HFFc6 (cell line): ENCODE measurements around the gene NCAPH2. TPM values are rescaled to one million over a fixed set of nuclear protein-coding genes. Genes with fewer than 3 reads are reported as not detected.
A peak's percentile ranks its signal among the peaks of the same experiment; 100 is the strongest.

Experiments used
- DNase-seq: peaks from one replicate; pipeline ENCODE4 v3.0.0-alpha.2; 2018
- H3K27ac Mint-ChIP-seq: 2 replicates; pipeline ENCODE4 v1.8.0; 2020; ENCODE audit warnings: mild to moderate bottlenecking, mixed read lengths
- H3K27me3 Mint-ChIP-seq: 2 replicates; pipeline ENCODE4 v1.8.0; 2021; ENCODE audit warnings: mild to moderate bottlenecking, moderate library complexity, mixed read lengths; ENCODE audit not compliant: insufficient read depth
- H3K36me3 Mint-ChIP-seq: 2 replicates; pipeline ENCODE4 v1.8.0; 2021; ENCODE audit warnings: low read depth, mixed read lengths
- H3K4me1 Mint-ChIP-seq: 2 replicates; pipeline ENCODE4 v1.8.0; 2020; ENCODE audit warnings: low read depth, mixed read lengths
- H3K4me3 Mint-ChIP-seq: 2 replicates; pipeline ENCODE4 v1.8.0; 2020; ENCODE audit warnings: mild to moderate bottlenecking, moderate library complexity, mixed read lengths
- H3K9me3 Mint-ChIP-seq: 2 replicates; pipeline ENCODE4 v1.8.0; 2020; ENCODE audit warnings: mild to moderate bottlenecking, mixed read lengths
- total RNA-seq, 6 experiments: library from RNA; stranded (reverse); fragmentation: NEBNext Ultra II Directional; extraction: Animal tissue kit (Norgen Biotek cat#: 25700); gene quantifications; 2 replicates in 1 of 6; 3 replicates in 5 of 6; pipeline ENCODE4 v1.2.3, GENCODE V29; 2021
- TF ChIP-seq, protein P1 (sequence below): fragments of 200-600 bp; sonication (generic); IDR thresholded peaks from 2 replicates; pipeline ENCODE4 v1.5.0; 2021; ENCODE audit warnings: antibody characterized with exemption, mild to moderate bottlenecking

The NCAPH2 gene
- total RNA-seq, 6 experiments from 2014 or later, result 31.7 to 54.1 (median 50.0) TPM

- H3K4me1 Mint-ChIP-seq, result peaks cover 13% of the 10 kb centered on the region
- H3K36me3 Mint-ChIP-seq, result no peaks in the 10 kb centered on the region
- DNase-seq, result no peak
- H3K27me3 Mint-ChIP-seq, result peaks cover 6% of the 10 kb centered on the region
- H3K9me3 Mint-ChIP-seq, result no peaks in the 10 kb centered on the region
- no peak overlapping the region for H3K4me3 Mint-ChIP-seq
- H3K27ac Mint-ChIP-seq, result no peak overlapping the region
- TF ChIP-seq, protein P1, sequence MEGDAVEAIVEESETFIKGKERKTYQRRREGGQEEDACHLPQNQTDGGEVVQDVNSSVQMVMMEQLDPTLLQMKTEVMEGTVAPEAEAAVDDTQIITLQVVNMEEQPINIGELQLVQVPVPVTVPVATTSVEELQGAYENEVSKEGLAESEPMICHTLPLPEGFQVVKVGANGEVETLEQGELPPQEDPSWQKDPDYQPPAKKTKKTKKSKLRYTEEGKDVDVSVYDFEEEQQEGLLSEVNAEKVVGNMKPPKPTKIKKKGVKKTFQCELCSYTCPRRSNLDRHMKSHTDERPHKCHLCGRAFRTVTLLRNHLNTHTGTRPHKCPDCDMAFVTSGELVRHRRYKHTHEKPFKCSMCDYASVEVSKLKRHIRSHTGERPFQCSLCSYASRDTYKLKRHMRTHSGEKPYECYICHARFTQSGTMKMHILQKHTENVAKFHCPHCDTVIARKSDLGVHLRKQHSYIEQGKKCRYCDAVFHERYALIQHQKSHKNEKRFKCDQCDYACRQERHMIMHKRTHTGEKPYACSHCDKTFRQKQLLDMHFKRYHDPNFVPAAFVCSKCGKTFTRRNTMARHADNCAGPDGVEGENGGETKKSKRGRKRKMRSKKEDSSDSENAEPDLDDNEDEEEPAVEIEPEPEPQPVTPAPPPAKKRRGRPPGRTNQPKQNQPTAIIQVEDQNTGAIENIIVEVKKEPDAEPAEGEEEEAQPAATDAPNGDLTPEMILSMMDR, result no peak
Measured at GRCh38 chr22:50490531-50491308, 17.3 kb upstream of the NCAPH2 start.

GRCh38 chr22:50497093-50497492 is 10.9 kb upstream of the NCAPH2 start:
- no peak for DNase-seq
- no peak overlapping the region for H3K4me3 Mint-ChIP-seq
- peaks cover 8% of the 10 kb centered on the region for H3K27me3 Mint-ChIP-seq
- TF ChIP-seq, protein P1, result no peak
- peaks cover 6% of the 10 kb centered on the region; the same call in 1 of the 2 replicates for H3K4me1 Mint-ChIP-seq
- H3K27ac Mint-ChIP-seq, result no peak overlapping the region
- no peaks in the 10 kb centered on the region for H3K36me3 Mint-ChIP-seq
- no peaks in the 10 kb centered on the region for H3K9me3 Mint-ChIP-seq

DNA sequence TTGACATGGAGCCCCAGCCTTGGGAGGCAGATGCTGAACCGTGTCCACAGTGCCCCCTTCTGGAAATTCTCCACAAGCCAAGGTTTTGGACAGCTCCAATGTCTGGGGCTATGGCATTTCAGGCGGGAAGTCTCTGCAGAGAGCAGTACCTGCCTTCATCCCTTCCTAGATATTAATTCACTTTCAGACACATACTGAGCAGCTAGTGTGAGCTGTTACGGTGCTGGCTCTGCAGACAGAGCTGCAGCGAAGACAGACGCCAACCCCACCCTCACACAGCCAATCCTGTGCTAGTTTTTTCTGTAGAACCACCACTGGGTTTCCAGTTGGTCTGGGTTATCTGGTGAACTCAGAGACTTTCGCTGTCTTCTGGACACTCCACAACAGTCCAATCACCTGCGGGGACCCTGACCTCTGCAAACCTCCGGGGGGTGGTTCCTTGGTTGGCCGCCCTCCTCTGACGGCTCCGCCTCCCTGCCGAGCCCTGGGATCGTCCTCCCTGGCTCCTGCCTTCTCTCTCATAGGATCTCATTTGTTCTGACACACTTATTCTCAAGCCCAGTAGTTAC is 9.6 kb upstream of the NCAPH2 start:
- Mint-ChIP-seq H3K4me3 (no peak overlapping the region), H3K27me3 (peaks cover 8% of the 10 kb centered on the region), H3K27ac (no peak overlapping the region), H3K4me1 (peaks cover 6% of the 10 kb centered on the region; the same call in 1 of the 2 replicates), H3K36me3 (no peaks in the 10 kb centered on the region), H3K9me3 (no peaks in the 10 kb centered on the region)
- TF ChIP-seq, protein P1, result peak; percentile 81
- peak; percentile 39 for DNase-seq

GRCh38 chr22:50500452-50500851 is 7.6 kb upstream of the NCAPH2 start:
- Mint-ChIP-seq H3K9me3 (no peaks in the 10 kb centered on the region), H3K36me3 (no peaks in the 10 kb centered on the region), H3K27ac (no peak overlapping the region), H3K4me3 (no peak overlapping the region), H3K4me1 (peaks cover 6% of the 10 kb centered on the region; the same call in 1 of the 2 replicates), H3K27me3 (peaks cover 6% of the 10 kb centered on the region)
- DNase-seq, result no peak
- TF ChIP-seq, protein P1, result no peak

DNA sequence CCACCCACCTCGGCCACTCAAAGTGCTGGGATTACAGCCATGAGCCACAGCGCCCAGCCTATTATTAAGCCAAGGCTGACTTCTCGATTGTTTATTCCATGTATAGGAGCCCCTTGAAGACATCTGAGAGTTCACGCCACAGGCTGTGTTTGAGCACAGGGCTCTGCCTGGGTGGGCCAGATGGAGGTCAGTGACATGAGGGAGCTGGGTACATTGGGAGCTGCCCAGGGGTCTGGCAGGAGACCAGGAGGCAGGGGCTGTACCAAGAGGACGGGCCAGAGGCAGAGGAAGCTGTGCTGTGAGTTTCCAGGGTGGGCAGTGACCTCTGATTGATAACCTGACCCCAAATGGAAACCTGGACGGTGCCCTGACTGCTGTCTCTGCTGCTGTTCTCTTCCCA is 5.9 kb upstream of the NCAPH2 start:
- H3K9me3 Mint-ChIP-seq, result no peaks in the 10 kb centered on the region
- DNase-seq, result no peak
- TF ChIP-seq, protein P1, result no peak
- no peak overlapping the region for H3K4me3 Mint-ChIP-seq
- no peak overlapping the region for H3K27ac Mint-ChIP-seq
- peaks cover 6% of the 10 kb centered on the region; the same call in 1 of the 2 replicates for H3K4me1 Mint-ChIP-seq
- H3K27me3 Mint-ChIP-seq, result peaks cover 3% of the 10 kb centered on the region
- no peaks in the 10 kb centered on the region for H3K36me3 Mint-ChIP-seq
